GM18868 (cell line): ENCODE measurements around the gene AHR.

Experiments used
- ATAC-seq: cut with Tn5 transposase; IDR thresholded peaks from one replicate; pipeline ENCODE4 v1.9.1; 2021; ENCODE audit warnings: mild to moderate bottlenecking, moderate library complexity; ENCODE audit not compliant: unreplicated experiment

AHR gene

GRCh38 chr7:17302575-17303142 is 4.2 kb downstream of the AHR start:
- peak; percentile 29 for ATAC-seq

- ATAC-seq, result peak; percentile 50
Observed at GRCh38 chr7:17304926-17305325, 6.5 kb downstream of the AHR start.

GRCh38 chr7:17305387-17306171 is 7.1 kb downstream of the AHR start:
- no peak for ATAC-seq

DNA sequence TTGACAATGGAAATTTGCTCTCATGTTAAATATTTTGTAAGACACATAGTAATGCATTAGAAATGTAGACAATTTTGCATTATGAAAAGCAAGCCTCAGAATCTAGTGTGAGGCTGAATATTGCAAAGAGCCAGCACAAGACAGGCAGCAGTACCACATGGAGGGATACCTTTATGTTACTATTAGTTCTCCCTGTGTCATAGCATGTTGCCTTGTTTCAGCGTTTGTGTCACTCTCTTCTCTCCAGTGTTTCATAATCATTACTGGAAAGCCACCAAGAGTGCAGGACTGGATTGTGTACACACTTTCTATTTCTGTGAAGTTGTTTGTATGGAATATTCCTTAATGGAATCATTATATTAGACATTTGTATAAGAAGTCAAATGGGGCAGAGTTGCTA is 8.5 kb downstream of the AHR start:
- ATAC-seq, result no peak

GRCh38 chr7:17307558-17307957 is 9.1 kb downstream of the AHR start:
- no peak for ATAC-seq

DNA sequence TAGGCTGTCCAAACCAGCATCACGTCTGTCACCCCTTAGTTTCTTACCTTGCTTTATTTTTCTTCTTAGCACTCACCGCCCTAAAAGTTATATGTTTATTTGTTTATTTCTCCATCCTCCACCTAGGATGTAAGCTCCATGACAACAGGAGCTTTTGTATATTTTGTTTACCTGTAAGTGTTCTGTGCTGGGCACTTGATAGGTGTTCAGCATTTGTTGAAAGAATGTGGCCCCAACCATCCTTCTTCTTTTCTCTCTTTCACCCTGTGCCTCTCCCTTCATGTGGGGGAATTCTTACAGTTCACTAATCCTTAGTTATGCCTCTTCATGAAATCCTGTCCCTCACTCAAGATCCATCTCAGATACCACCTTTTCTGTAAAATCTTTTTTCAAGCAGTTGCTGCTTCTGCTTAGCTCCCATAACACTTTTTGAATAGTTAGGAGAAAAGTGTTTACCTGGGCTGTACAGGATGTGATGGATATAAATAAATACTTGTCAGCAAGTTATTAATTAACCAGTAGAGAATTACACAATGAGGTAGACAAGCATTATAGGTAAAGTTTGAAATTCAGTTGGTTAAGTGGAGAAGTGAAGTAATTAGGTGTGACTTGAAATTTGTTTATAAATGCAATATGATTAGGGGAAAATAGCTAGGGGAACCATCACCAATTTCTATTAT is 9.7 kb downstream of the AHR start:
- ATAC-seq, result no peak

GRCh38 chr7:17311194-17311593 is 12.7 kb downstream of the AHR start:
- no peak for ATAC-seq

- no peak for ATAC-seq
Observed at GRCh38 chr7:17311952-17312351, 13.5 kb downstream of the AHR start.

- ATAC-seq, result no peak
Observed at GRCh38 chr7:17312641-17313040, 14.2 kb downstream of the AHR start.

DNA sequence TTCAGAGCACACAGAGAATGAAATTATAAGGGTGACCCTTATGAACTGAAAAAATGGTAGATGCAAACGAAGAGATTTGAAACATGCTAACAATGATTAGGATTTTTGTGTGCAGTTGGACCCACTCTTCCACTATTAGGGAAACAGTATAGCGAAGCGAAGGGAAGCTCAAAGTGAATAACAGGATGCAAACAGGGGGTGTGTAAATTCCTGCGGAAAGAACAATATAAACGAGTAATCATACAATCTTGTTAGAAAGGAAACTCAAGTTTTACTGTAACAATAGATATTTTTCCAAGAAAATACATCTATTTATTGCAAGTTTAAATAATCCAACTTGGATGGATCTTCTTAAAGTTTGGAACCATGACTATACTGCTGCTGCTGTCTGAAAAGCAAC is 14.7 kb downstream of the AHR start:
- ATAC-seq, result no peak

DNA sequence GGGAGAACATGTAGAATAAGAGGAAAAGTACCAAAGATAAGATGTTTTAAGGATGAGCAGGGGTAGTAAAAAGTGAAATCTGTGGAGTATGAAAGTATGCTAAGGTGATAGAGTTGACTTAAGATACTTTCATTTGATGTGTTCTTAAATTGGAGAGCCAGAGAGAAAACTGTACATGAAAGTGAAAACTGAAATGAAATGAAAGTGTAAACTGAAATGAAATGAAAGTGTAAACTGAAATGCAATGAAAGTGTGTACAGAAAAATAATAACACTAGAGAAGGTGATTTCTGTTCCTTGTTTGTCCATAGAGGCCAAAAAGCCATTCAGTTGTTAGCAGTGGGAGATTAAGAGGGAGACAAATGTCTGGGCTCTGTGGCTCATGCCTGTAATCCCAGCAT is 17.5 kb downstream of the AHR start:
- ATAC-seq, result peak; percentile 78

DNA sequence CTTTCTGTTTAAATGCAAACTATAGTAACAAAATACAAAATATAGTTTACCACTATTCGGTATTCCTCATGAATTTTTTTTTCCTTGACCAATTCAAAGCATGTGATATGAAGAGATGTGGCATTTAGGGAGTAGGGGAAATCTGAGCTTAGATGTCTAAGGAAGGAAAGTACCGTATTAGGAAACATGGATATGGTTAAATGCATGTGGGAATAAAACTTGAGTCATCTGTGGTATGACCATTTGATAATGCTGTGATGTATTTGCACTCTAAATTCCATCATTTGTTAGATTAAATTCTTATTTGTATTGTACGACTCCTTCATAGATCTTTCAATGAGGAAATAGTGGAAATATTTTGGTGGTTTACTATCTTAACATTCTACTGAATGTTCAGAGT is 19.7 kb downstream of the AHR start:
- ATAC-seq, result no peak

- no peak for ATAC-seq
Observed at GRCh38 chr7:17319164-17320101, 21.0 kb downstream of the AHR start.

DNA sequence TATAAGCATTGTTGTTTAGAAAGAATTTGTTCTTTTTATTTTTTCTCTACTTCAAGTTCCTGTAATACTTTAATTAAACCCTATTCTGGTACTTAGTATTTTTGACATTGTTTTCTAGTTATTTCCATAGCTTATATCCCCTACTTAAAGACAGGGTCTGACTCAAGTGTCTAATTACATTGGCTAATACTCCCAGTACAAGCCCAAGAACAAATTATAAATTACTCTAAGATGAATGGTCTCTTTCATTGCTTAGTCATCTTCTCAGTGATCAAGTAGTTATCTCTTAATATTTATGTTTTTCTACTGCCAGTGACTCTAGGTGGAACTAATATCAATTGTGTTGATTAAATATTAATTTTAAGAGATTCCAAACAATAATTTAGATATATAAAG is 21.6 kb downstream of the AHR start:
- ATAC-seq, result no peak

DNA sequence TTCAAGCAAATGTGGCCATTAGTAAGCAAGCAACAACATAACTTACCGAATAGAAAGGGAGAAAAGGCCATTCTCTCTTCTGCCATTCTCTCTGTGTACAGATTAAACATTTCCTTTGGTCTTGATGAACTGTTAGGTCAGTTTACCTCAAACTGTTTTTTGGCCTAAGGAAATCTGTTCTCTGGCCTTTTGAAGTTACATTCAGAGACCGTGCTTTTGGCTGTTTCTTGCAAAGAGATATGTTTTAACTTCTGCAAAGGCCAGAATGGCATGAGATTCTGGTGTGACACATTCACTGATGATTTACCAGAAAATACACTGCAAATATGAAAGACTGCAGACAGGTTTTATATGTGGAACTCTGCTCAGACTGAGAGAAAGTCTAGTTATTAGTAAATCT is 22.2 kb downstream of the AHR start:
- no peak for ATAC-seq

GRCh38 chr7:17325364-17325763 is 26.9 kb downstream of the AHR start:
- ATAC-seq, result no peak

- ATAC-seq, result no peak
Observed at GRCh38 chr7:17326378-17326777, 27.9 kb downstream of the AHR start.

- no peak for ATAC-seq
Observed at GRCh38 chr7:17328641-17329040, 30.2 kb downstream of the AHR start.

- ATAC-seq, result no peak
Observed at GRCh38 chr7:17329440-17329839, 31.0 kb downstream of the AHR start.

GRCh38 chr7:17331891-17332501 is 33.5 kb downstream of the AHR start:
- ATAC-seq, result no peak

DNA sequence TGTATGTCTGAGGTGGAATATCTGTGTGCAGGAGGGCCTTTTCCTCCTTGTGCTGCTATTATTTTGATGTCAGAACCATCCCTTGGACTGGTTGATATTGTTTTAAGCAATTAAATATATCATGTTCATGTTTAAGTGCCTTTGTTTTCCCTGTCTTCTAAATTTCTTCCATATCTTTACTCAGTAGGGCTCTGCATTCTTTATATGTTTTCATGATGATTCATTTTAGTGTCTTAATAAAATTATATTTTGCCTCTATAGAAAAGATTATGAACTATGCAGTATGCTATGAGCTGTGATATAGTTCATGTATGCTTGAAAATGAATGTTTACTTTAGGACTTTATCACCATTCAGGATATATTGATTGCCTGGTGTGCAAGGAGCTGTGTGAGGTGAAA is 34.8 kb downstream of the AHR start:
- no peak for ATAC-seq
